Nephron progenitor cell (in vitro differentiated cells): ENCODE measurements around the gene TBCK.
A peak's percentile ranks its signal among the peaks of the same experiment; 100 is the strongest.

Source experiments
- DNase-seq: peaks from one replicate; pipeline ENCODE4 v3.0.0; 2021
- H3K27ac Mint-ChIP-seq: 2 replicates; pipeline ENCODE4 v1.8.0; 2021; ENCODE audit warnings: mild to moderate bottlenecking, moderate library complexity, mixed read lengths
- H3K27me3 Mint-ChIP-seq: 2 replicates; pipeline ENCODE4 v1.8.0; 2021; ENCODE audit warnings: mild to moderate bottlenecking, low read depth, mixed read lengths; ENCODE audit not compliant: poor library complexity
- H3K36me3 Mint-ChIP-seq: 2 replicates; pipeline ENCODE4 v1.8.0; 2021; ENCODE audit warnings: low read depth, mixed read lengths
- H3K4me1 Mint-ChIP-seq: 2 replicates; pipeline ENCODE4 v1.8.0; 2021; ENCODE audit warnings: mixed read lengths
- H3K4me3 Mint-ChIP-seq: 2 replicates; pipeline ENCODE4 v1.8.0; 2021; ENCODE audit warnings: mild to moderate bottlenecking, moderate library complexity, mixed read lengths
- H3K9me3 Mint-ChIP-seq: 2 replicates; pipeline ENCODE4 v1.8.0; 2021; ENCODE audit warnings: mild to moderate bottlenecking, moderate library complexity, mixed read lengths
- CTCF ChIP-seq: fragments of 200-600 bp; sonication (generic); IDR thresholded peaks from 2 replicates; pipeline ENCODE4 v1.5.0; 2021; ENCODE audit warnings: antibody characterized with exemption

TBCK gene

GRCh38 chr4:106318511-106318910, 2.5 kb upstream of the TBCK start:
- Mint-ChIP-seq H3K36me3 (peaks cover 36% of the 10 kb centered on the region), H3K27me3 (no peaks in the 10 kb centered on the region), H3K9me3 (peaks cover 19% of the 10 kb centered on the region), H3K4me3 (no peak overlapping the region), H3K27ac (no peak overlapping the region), H3K4me1 (peaks cover 33% of the 10 kb centered on the region)
- no peak for TF ChIP-seq CTCF
- DNase-seq = no peak

DNA sequence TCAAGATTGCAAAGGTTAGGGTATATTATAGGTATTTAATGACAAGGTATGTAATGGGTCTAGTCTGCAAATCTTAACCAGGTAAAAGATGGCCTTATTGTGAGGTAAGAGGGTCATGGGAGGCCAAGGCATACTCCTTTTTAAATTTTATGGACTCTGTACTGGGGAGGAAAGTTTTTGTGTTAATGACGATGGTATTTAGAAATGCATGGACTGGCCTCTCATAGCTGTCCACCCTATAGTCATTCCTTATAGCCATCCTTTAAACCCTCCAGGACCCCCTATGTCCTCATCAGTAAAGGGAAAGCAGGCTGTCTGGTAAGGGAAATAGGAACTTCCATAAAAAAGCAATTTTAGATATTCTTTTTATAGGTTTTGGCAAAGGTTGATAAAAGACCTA, 1.8 kb upstream of the TBCK start:
- no peaks in the 10 kb centered on the region for H3K27me3 Mint-ChIP-seq
- TF ChIP-seq CTCF = no peak
- H3K9me3 Mint-ChIP-seq = peaks cover 19% of the 10 kb centered on the region
- H3K36me3 Mint-ChIP-seq = peaks cover 36% of the 10 kb centered on the region
- peaks cover 40% of the 10 kb centered on the region for H3K4me1 Mint-ChIP-seq
- DNase-seq = no peak
- no peak overlapping the region for H3K27ac Mint-ChIP-seq
- no peak overlapping the region for H3K4me3 Mint-ChIP-seq

DNA sequence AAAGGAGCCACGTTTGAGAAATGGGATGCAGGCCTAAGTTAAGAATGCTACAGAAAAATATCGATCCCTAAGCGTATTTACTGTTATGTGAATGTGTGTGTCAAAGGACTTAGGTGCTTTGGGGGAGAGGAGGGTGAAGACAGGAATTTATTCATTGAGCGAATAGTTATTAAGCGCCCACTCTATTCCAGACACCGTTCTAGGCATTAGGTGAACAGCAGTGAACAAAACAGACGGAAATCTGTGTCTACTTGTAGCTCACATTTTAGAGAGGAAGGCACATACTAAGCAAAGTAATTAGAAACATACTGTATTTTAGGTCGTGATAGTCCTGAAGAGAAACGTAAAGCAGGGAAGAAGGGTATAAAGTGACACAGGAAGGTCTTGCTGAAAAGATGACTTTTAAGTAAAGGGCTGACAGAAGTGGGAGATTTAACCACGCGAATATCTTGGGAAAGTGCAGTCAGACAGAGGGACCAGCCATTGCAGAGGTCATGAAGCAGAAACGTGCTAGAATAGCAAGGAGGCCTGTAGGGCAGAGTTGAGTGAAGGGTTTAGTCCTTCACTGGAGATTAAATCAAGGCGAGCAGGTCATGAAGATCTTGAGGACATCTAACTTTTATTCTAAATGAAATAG, 882 bp upstream of the TBCK start:
- no peak for DNase-seq
- no peak overlapping the region for H3K27ac Mint-ChIP-seq
- no peak overlapping the region for H3K4me3 Mint-ChIP-seq
- H3K4me1 Mint-ChIP-seq = peaks cover 39% of the 10 kb centered on the region
- H3K27me3 Mint-ChIP-seq = no peaks in the 10 kb centered on the region
- peaks cover 17% of the 10 kb centered on the region for H3K9me3 Mint-ChIP-seq
- no peak for TF ChIP-seq CTCF
- H3K36me3 Mint-ChIP-seq = peaks cover 32% of the 10 kb centered on the region

DNA sequence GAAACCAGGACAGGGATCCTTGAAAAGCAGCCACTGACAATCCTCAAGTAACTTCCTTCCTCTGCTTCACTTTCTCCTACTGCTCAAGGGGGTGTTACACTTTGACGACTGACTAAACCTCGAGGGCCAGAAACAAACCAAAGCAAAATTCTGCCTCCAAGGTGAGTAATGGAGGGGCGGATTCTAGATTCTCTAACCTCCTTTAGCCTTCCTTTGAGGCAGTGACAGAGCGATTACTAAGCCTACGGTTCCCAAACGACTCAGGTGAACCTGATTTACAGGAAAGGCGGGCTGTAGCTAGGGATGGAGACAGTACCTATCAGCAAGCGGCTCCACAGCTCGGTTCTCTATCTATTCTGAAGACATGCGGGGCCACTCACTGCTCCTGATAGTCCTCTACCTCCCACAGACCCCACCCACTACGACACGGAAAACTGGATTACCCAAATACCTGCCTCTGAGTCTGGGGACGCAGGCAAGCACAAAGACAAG, 487 bp downstream of the TBCK start:
- DNase-seq = no peak

DNA sequence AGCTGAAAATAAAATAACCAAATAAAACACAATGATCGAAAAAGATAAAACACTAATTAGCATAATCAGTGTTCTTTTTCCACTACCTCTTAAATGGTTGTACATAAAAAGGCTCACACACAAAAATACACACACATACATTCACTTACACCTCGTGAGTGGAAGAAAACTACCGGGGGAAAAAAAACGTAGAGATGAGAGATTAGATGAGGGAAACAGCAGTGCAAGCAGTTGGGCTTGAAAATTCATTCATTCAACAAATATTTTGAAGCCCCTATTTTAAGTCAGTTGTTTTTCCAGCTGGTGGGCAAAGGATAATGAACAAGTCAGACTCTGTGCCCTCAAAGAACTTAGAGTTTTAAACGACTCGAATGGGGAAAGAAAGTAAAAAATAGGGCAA, 1.0 kb downstream of the TBCK start:
- Mint-ChIP-seq H3K9me3 (peaks cover 2% of the 10 kb centered on the region), H3K4me3 (no peak overlapping the region), H3K27me3 (no peaks in the 10 kb centered on the region), H3K27ac (no peak overlapping the region), H3K4me1 (peaks cover 41% of the 10 kb centered on the region), H3K36me3 (peaks cover 15% of the 10 kb centered on the region)
- no peak for DNase-seq
- TF ChIP-seq CTCF = no peak

More for the DNA sequence above, 487 bp downstream of the TBCK start:
- no peaks in the 10 kb centered on the region for H3K27me3 Mint-ChIP-seq
- no peak for TF ChIP-seq CTCF
- H3K9me3 Mint-ChIP-seq = peaks cover 7% of the 10 kb centered on the region
- H3K27ac Mint-ChIP-seq = no peak overlapping the region
- peaks cover 42% of the 10 kb centered on the region for H3K4me1 Mint-ChIP-seq
- peaks cover 20% of the 10 kb centered on the region for H3K36me3 Mint-ChIP-seq
- no peak overlapping the region for H3K4me3 Mint-ChIP-seq

DNA sequence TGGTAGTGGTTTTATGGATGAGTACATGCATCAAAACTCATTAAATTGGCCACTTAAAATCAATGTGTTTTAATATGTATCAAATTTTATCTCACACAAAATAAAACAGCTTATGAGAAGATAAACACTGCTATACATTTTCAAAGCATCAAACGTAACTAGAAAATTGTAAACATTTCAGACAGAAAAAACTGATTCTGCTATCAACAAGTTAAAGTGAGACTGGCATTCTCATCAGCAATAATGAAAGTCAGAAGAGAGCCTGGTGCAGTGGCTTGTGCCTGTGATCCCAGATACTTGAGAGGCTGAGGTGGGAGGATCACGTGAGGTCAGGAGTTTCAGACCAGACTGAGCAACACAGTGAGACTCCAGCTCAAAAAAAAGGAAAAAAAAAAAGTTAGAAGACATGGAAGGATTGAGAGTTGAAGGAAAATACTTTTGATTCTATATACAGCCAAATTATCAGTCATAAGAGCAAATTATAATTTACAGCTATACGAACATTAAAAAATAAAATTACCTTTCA, 2.9 kb downstream of the TBCK start:
- H3K36me3 Mint-ChIP-seq = peaks cover under 1% of the 10 kb centered on the region
- no peaks in the 10 kb centered on the region for H3K27me3 Mint-ChIP-seq
- peak overlapping the region; percentile 81 for H3K27ac Mint-ChIP-seq
- H3K4me3 Mint-ChIP-seq = peak overlapping the region; percentile 67
- DNase-seq = no peak
- no peaks in the 10 kb centered on the region for H3K9me3 Mint-ChIP-seq
- peaks cover 41% of the 10 kb centered on the region for H3K4me1 Mint-ChIP-seq
- no peak for TF ChIP-seq CTCF
